Mesendoderm (in vitro differentiated cells): Measurements from ENCODE around the gene LEKR1.

Experiments
- DNase-seq: peaks from one replicate; pipeline ENCODE4 v3.0.0; 2013
- H2AK5ac ChIP-seq: 2 replicates; pipeline ENCODE4 v1.6.1; 2013; ENCODE audit warnings: low read length, inconsistent platforms
- H2BK120ac ChIP-seq: 2 replicates; pipeline ENCODE4 v1.6.1; 2013; ENCODE audit warnings: low read depth, mild to moderate bottlenecking, low read length, moderate library complexity, mixed read lengths
- H2BK15ac ChIP-seq: replicated peaks from 2 replicates; pipeline ENCODE4 v1.6.1; 2013; ENCODE audit warnings: low read depth, mild to moderate bottlenecking, moderate library complexity
- H2BK5ac ChIP-seq: 2 replicates; pipeline ENCODE4 v1.6.1; 2013; ENCODE audit warnings: low read length, inconsistent platforms
- H3K18ac ChIP-seq: 2 replicates; pipeline ENCODE4 v1.6.1; 2013; ENCODE audit warnings: mild to moderate bottlenecking, low read length, mixed read lengths
- H3K23ac ChIP-seq: one replicate; pipeline ENCODE4 v1.6.1; 2013; ENCODE audit warnings: low read length
- H3K27ac ChIP-seq: 2 replicates; pipeline ENCODE4 v1.5.1; 2013; ENCODE audit warnings: low read depth, mild to moderate bottlenecking, inconsistent platforms, low read length, moderate library complexity
- H3K27me3 ChIP-seq: 2 replicates; pipeline ENCODE4 v1.6.1; 2013; ENCODE audit warnings: low read length, control low read depth, mild to moderate bottlenecking, inconsistent platforms; ENCODE audit not compliant: insufficient read depth, poor library complexity
- H3K36me3 ChIP-seq: 2 replicates; pipeline ENCODE4 v1.6.1; 2013; ENCODE audit warnings: low read length, inconsistent platforms; ENCODE audit not compliant: control insufficient read depth, insufficient read depth
- H3K4ac ChIP-seq: one replicate; pipeline ENCODE4 v1.6.1; 2013; ENCODE audit warnings: low read depth, mild to moderate bottlenecking, low read length, moderate library complexity
- H3K4me1 ChIP-seq: 2 replicates; pipeline ENCODE4 v1.6.1; 2013; ENCODE audit warnings: low read depth, low read length, inconsistent platforms; ENCODE audit not compliant: control insufficient read depth
- H3K4me2 ChIP-seq: 2 replicates; pipeline ENCODE4 v1.6.1; 2013; ENCODE audit warnings: low read length
- H3K4me3 ChIP-seq: 2 replicates; pipeline ENCODE4 v1.5.1; 2013; ENCODE audit warnings: mild to moderate bottlenecking, low read length
- H3K56ac ChIP-seq: one replicate; pipeline ENCODE4 v1.6.1; 2013; ENCODE audit warnings: low read length
- H3K79me1 ChIP-seq: 2 replicates; pipeline ENCODE4 v1.6.1; 2013; ENCODE audit warnings: low read length, inconsistent platforms
- H3K79me2 ChIP-seq: 2 replicates; pipeline ENCODE4 v1.6.1; 2013; ENCODE audit warnings: mild to moderate bottlenecking, low read length; ENCODE audit not compliant: control insufficient read depth, insufficient read depth
- H3K9ac ChIP-seq: 2 replicates; pipeline ENCODE4 v1.6.1; 2013; ENCODE audit warnings: low read length, inconsistent platforms
- H4K5ac ChIP-seq: one replicate; pipeline ENCODE4 v1.6.1; 2013; ENCODE audit warnings: low read length
- H4K8ac ChIP-seq: one replicate; pipeline ENCODE4 v1.6.1; 2013; ENCODE audit warnings: low read depth, mild to moderate bottlenecking, control low read depth, low read length, moderate library complexity
- WGBS: extraction: QIAGEN DNeasy Blood & Tissue Kit; methylation state at CpG from one replicate; pipeline ENCODE4 v1.1.7; 2013; ENCODE audit warnings: low lambda C conversion rate, missing lambda C conversion rate; ENCODE audit not compliant: insufficient coverage; ENCODE audit errors: extremely low coverage; 5-methylcytosine and 5-hydroxymethylcytosine counted together

LEKR1 gene

GRCh38 chr3:156843071-156843808 is 17.1 kb downstream of the LEKR1 start:
- Histone ChIP-seq H2BK120ac (no peak overlapping the region), H4K8ac (no peak overlapping the region), H3K4me3 (no peak overlapping the region), H3K4ac (no peak overlapping the region), H3K56ac (no peak overlapping the region), H2BK5ac (no peak overlapping the region), H2BK15ac (peak overlapping the region; percentile 57), H3K4me2 (no peak overlapping the region), H3K27me3 (no peaks in the 10 kb centered on the region), H3K27ac (no peak overlapping the region), H4K5ac (no peak overlapping the region), H3K36me3 (no peaks in the 10 kb centered on the region), H2AK5ac (no peak overlapping the region), H3K9ac (no peak overlapping the region), H3K18ac (no peak overlapping the region), H3K4me1 (no peaks in the 10 kb centered on the region), H3K23ac (no peak overlapping the region), H3K79me2 (no peaks in the 10 kb centered on the region), H3K79me1 (no peaks in the 10 kb centered on the region)
- WGBS: no CpG with 5 or more reads among the region's 2 CpGs
- DNase-seq: no peak

GRCh38 chr3:156847752-156848448 is 21.7 kb downstream of the LEKR1 start:
- H2BK5ac ChIP-seq: no peak overlapping the region
- H3K27me3 ChIP-seq: no peaks in the 10 kb centered on the region
- no peak overlapping the region for H2AK5ac ChIP-seq
- H3K79me1 ChIP-seq: no peaks in the 10 kb centered on the region
- no peak overlapping the region for H3K56ac ChIP-seq
- H3K4ac ChIP-seq: no peak overlapping the region
- H3K9ac ChIP-seq: no peak overlapping the region
- no peak overlapping the region for H4K8ac ChIP-seq
- H3K27ac ChIP-seq: no peak overlapping the region
- no peak for DNase-seq
- no peak overlapping the region for H2BK120ac ChIP-seq
- no peak overlapping the region for H4K5ac ChIP-seq
- no peaks in the 10 kb centered on the region for H3K36me3 ChIP-seq
- no peak overlapping the region for H2BK15ac ChIP-seq
- no peak overlapping the region for H3K18ac ChIP-seq
- no peaks in the 10 kb centered on the region for H3K4me1 ChIP-seq
- H3K4me3 ChIP-seq: no peak overlapping the region
- H3K4me2 ChIP-seq: no peak overlapping the region
- H3K23ac ChIP-seq: no peak overlapping the region
- H3K79me2 ChIP-seq: no peaks in the 10 kb centered on the region

GRCh38 chr3:156859578-156859977 is 33.4 kb downstream of the LEKR1 start:
- Histone ChIP-seq H4K5ac (no peak overlapping the region), H3K9ac (no peak overlapping the region), H3K4me2 (no peak overlapping the region), H3K36me3 (no peaks in the 10 kb centered on the region), H4K8ac (no peak overlapping the region), H3K4me1 (no peaks in the 10 kb centered on the region), H3K4ac (no peak overlapping the region), H3K4me3 (no peak overlapping the region), H3K79me1 (no peaks in the 10 kb centered on the region), H3K79me2 (no peaks in the 10 kb centered on the region), H3K27me3 (no peaks in the 10 kb centered on the region), H3K56ac (no peak overlapping the region), H3K27ac (no peak overlapping the region), H3K18ac (no peak overlapping the region), H2AK5ac (no peak overlapping the region), H2BK120ac (no peak overlapping the region), H3K23ac (no peak overlapping the region), H2BK5ac (no peak overlapping the region), H2BK15ac (no peak overlapping the region)
- WGBS: no CpG with 5 or more reads among the region's 4 CpGs
- DNase-seq: no peak

- Histone ChIP-seq H3K4me2 (no peak overlapping the region), H3K27me3 (no peaks in the 10 kb centered on the region), H2BK120ac (no peak overlapping the region), H3K4me3 (no peak overlapping the region), H3K18ac (no peak overlapping the region), H3K27ac (no peak overlapping the region), H3K4ac (no peak overlapping the region), H4K8ac (no peak overlapping the region), H3K56ac (no peak overlapping the region), H3K23ac (no peak overlapping the region), H3K36me3 (no peaks in the 10 kb centered on the region), H3K79me1 (no peaks in the 10 kb centered on the region), H3K4me1 (no peaks in the 10 kb centered on the region), H2BK5ac (no peak overlapping the region), H4K5ac (no peak overlapping the region), H2AK5ac (no peak overlapping the region), H3K79me2 (no peaks in the 10 kb centered on the region), H2BK15ac (no peak overlapping the region), H3K9ac (no peak overlapping the region)
- no peak for DNase-seq
These were observed 34.7 kb downstream of the LEKR1 start for GRCh38 chr3:156860873-156861272.

- no peak overlapping the region for H3K4me3 ChIP-seq
- no peaks in the 10 kb centered on the region for H3K4me1 ChIP-seq
- H3K4ac ChIP-seq: no peak overlapping the region
- H2AK5ac ChIP-seq: no peak overlapping the region
- H2BK120ac ChIP-seq: no peak overlapping the region
- H3K4me2 ChIP-seq: no peak overlapping the region
- H3K27ac ChIP-seq: no peak overlapping the region
- no peak overlapping the region for H4K8ac ChIP-seq
- H3K79me1 ChIP-seq: no peaks in the 10 kb centered on the region
- no peak overlapping the region for H2BK15ac ChIP-seq
- H3K23ac ChIP-seq: no peak overlapping the region
- no peak overlapping the region for H3K56ac ChIP-seq
- no peak overlapping the region for H3K18ac ChIP-seq
- no peak overlapping the region for H3K9ac ChIP-seq
- no peak overlapping the region for H2BK5ac ChIP-seq
- DNase-seq: no peak
- H3K79me2 ChIP-seq: no peaks in the 10 kb centered on the region
- no peaks in the 10 kb centered on the region for H3K27me3 ChIP-seq
- H4K5ac ChIP-seq: no peak overlapping the region
- no CpG with 5 or more reads among the region's 2 CpGs for WGBS
- H3K36me3 ChIP-seq: no peaks in the 10 kb centered on the region
These were observed 36.2 kb downstream of the LEKR1 start for GRCh38 chr3:156862338-156862737.

GRCh38 chr3:156865732-156866131 is 39.6 kb downstream of the LEKR1 start:
- Histone ChIP-seq H3K4me1 (no peaks in the 10 kb centered on the region), H3K36me3 (no peaks in the 10 kb centered on the region), H3K4me2 (no peak overlapping the region), H3K9ac (no peak overlapping the region), H3K18ac (no peak overlapping the region), H3K27me3 (no peaks in the 10 kb centered on the region), H3K4ac (no peak overlapping the region), H2AK5ac (no peak overlapping the region), H2BK15ac (no peak overlapping the region), H3K23ac (no peak overlapping the region), H3K4me3 (no peak overlapping the region), H4K8ac (no peak overlapping the region), H2BK5ac (no peak overlapping the region), H3K79me2 (no peaks in the 10 kb centered on the region), H3K79me1 (no peaks in the 10 kb centered on the region), H3K27ac (no peak overlapping the region), H4K5ac (no peak overlapping the region), H2BK120ac (no peak overlapping the region), H3K56ac (no peak overlapping the region)
- no peak for DNase-seq
- WGBS: no CpG with 5 or more reads among the region's 2 CpGs
